SK-N-SH (cell line): ENCODE results near the gene DCTN4. TPM values are rescaled to one million over a fixed set of nuclear protein-coding genes. Genes with fewer than 3 reads are reported as not detected.

Source experiments
- CTCF ChIA-PET: fragments of 300-600, 350-600 bp; formaldehyde crosslinking; extraction: SDS; loops from one replicate; lab custom pipeline; 2021; lab: Yijun Ruan, JAX
- POLR2A ChIA-PET: fragments of 350-600 bp; sonication (Branson Sonifier 250); formaldehyde crosslinking; extraction: SDS; loops from one replicate; lab custom pipeline; 2020; ENCODE audit warnings: antibody characterized with exemption, inconsistent platforms; lab: Yijun Ruan, JAX
- DNase-seq: peaks from one replicate; pipeline ENCODE4 v3.0.0; 2012
- H2AFZ ChIP-seq: fragments of 200-600 bp; sonication (generic); 2 replicates; pipeline ENCODE4 v1.8.1; 2016; ENCODE audit warnings: antibody characterized with exemption, mild to moderate bottlenecking, low read depth
- H3F3A ChIP-seq: fragments of 200-600 bp; sonication (generic); replicated peaks from 2 replicates; pipeline ENCODE3; 2016; ENCODE audit warnings: antibody characterized with exemption, mild to moderate bottlenecking; ENCODE audit not compliant: insufficient read depth
- H3K27ac ChIP-seq, 2 experiments: fragments of 200-500 bp in 1 of 2; fragments of 200-600 bp in 1 of 2; sonication (Bioruptor generic) in 1 of 2; sonication (generic), shearing (Covaris generic) in 1 of 2; 2 replicates each; pipeline versions ENCODE4 v1.5.1 to v1.6.1; 2014 to 2016; ENCODE audit warnings: low read depth in 2 of 2, inconsistent platforms in 1 of 2, low read length in 1 of 2, mild to moderate bottlenecking in 1 of 2, mixed read lengths in 1 of 2
- H3K27me3 ChIP-seq: fragments of 200-600 bp; sonication (generic), shearing (Covaris generic); 2 replicates; pipeline ENCODE4 v1.6.1; 2016; ENCODE audit warnings: mixed run types; ENCODE audit not compliant: insufficient read depth
- H3K36me3 ChIP-seq, 2 experiments: fragments of 200-500 bp in 1 of 2; fragments of 200-600 bp in 1 of 2; sonication (Bioruptor generic) in 1 of 2; sonication (generic) in 1 of 2; replicated peaks in 1 of 2; 2 replicates each; pipeline versions ENCODE3 to v1.5.1; 2014 to 2016; ENCODE audit warnings: low read length in 1 of 2, mild to moderate bottlenecking in 1 of 2; ENCODE audit not compliant: insufficient read depth in 2 of 2, control insufficient read depth in 1 of 2
- H3K4me1 ChIP-seq, 2 experiments: fragments of 200-500 bp in 1 of 2; fragments of 200-600 bp in 1 of 2; sonication (Bioruptor generic) in 1 of 2; sonication (generic), shearing (Covaris generic) in 1 of 2; 2 replicates each; pipeline versions ENCODE4 v1.5.1 to v1.6.1; 2014 to 2016; ENCODE audit warnings: low read depth in 1 of 2, low read length in 1 of 2, mixed run types in 1 of 2; ENCODE audit not compliant: insufficient read depth in 2 of 2, control insufficient read depth in 1 of 2
- H3K4me2 ChIP-seq: fragments of 200-600 bp; sonication (generic), shearing (Covaris generic); 2 replicates; pipeline ENCODE4 v1.6.1; 2017; ENCODE audit warnings: mixed run types
- H3K4me3 ChIP-seq, 2 experiments: fragments of 200-500 bp in 1 of 2; fragments of 200-600 bp in 1 of 2; sonication (Bioruptor generic) in 1 of 2; sonication (generic), shearing (Covaris generic) in 1 of 2; 2 replicates each; pipeline versions ENCODE4 v1.5.1 to v1.8.1; 2014 to 2016; ENCODE audit warnings: low read depth in 2 of 2, inconsistent platforms in 1 of 2, low read length in 1 of 2, mild to moderate bottlenecking in 1 of 2, mixed read lengths in 1 of 2, moderate library complexity in 1 of 2
- H3K79me2 ChIP-seq: fragments of 200-600 bp; sonication (generic); 2 replicates; pipeline ENCODE4 v1.8.1; 2017; ENCODE audit warnings: mild to moderate bottlenecking; ENCODE audit not compliant: insufficient read depth
- H3K9ac ChIP-seq: fragments of 200-600 bp; sonication (generic); 2 replicates; pipeline ENCODE4 v1.6.1; 2017; ENCODE audit warnings: mixed run types
- H3K9me2 ChIP-seq: fragments of 200-600 bp; sonication (generic); 2 replicates; pipeline ENCODE4 v1.6.1; 2017; ENCODE audit warnings: mixed run types
- H3K9me3 ChIP-seq: fragments of 200-600 bp; sonication (generic); 2 replicates; pipeline ENCODE4 v1.6.1; 2017; ENCODE audit warnings: mixed run types, mild to moderate bottlenecking, moderate library complexity
- H4K20me1 ChIP-seq: fragments of 200-600 bp; sonication (generic); 2 replicates; pipeline ENCODE4 v1.6.1; 2017; ENCODE audit warnings: mild to moderate bottlenecking, mixed run types; ENCODE audit not compliant: insufficient read depth
- CHD2 ChIP-seq: fragments of 150-350 bp; IDR thresholded peaks from 2 replicates; pipeline ENCODE4 v1.6.1; 2018; ENCODE audit warnings: low read length; ENCODE audit not compliant: partially characterized antibody
- CTCF ChIP-seq: fragments of 200-600 bp; sonication (generic); IDR thresholded peaks from 2 replicates; pipeline ENCODE4 v1.6.1; 2017; ENCODE audit warnings: antibody characterized with exemption, mild to moderate bottlenecking, moderate library complexity
- ELF1 ChIP-seq: IDR thresholded peaks from 2 replicates; pipeline ENCODE4 v1.4.0; 2012
- FOSL2 ChIP-seq: IDR thresholded peaks from 2 replicates; pipeline ENCODE4 v1.4.0; 2012; ENCODE audit warnings: low read depth, mild to moderate bottlenecking, moderate library complexity, borderline replicate concordance
- FOXJ3 ChIP-seq: sonication (generic); formaldehyde crosslinking; IDR thresholded peaks from 2 replicates; pipeline ENCODE4 v1.5.1; 2020; ENCODE audit warnings: mild to moderate bottlenecking, missing genetic modification reagents
- GABPA ChIP-seq: IDR thresholded peaks from 2 replicates; pipeline ENCODE4 v1.4.0; 2012; ENCODE audit warnings: low read depth, mild to moderate bottlenecking
- IRF3 ChIP-seq: fragments of 150-350 bp; IDR thresholded peaks from 2 replicates; pipeline ENCODE4 v1.6.1; 2016; ENCODE audit warnings: mild to moderate bottlenecking, low read depth, low read length
- JUND ChIP-seq: IDR thresholded peaks from 2 replicates; pipeline ENCODE4 v1.4.0; 2012
- MAX ChIP-seq: IDR thresholded peaks from 2 replicates; pipeline ENCODE4 v1.4.0; 2012; ENCODE audit warnings: low read depth
- MEF2A ChIP-seq: IDR thresholded peaks from 2 replicates; pipeline ENCODE4 v1.4.0; 2012; ENCODE audit warnings: low read depth, borderline replicate concordance
- NFIC ChIP-seq: IDR thresholded peaks from 2 replicates; pipeline ENCODE4 v1.4.0; 2012; ENCODE audit warnings: borderline replicate concordance
- POLR2AphosphoS5 ChIP-seq: IDR thresholded peaks from 2 replicates; pipeline ENCODE4 v1.6.1; 2012; ENCODE audit warnings: low read depth, low read length
- RCOR1 ChIP-seq: fragments of 150-350 bp; IDR thresholded peaks from 2 replicates; pipeline ENCODE4 v1.6.1; 2017; ENCODE audit warnings: antibody characterized with exemption, low read length
- RFX5 ChIP-seq: IDR thresholded peaks from 2 replicates; pipeline ENCODE4 v1.6.1; 2012; ENCODE audit warnings: mild to moderate bottlenecking, improper control_type of control experiment, low read length
- SMC3 ChIP-seq: IDR thresholded peaks from 2 replicates; pipeline ENCODE4 v1.6.1; 2012; ENCODE audit warnings: low read depth, low read length, improper control_type of control experiment
- TEAD4 ChIP-seq: IDR thresholded peaks from 2 replicates; pipeline ENCODE4 v1.4.0; 2012; ENCODE audit warnings: mild to moderate bottlenecking, borderline replicate concordance; ENCODE audit not compliant: insufficient read depth
- USF1 ChIP-seq: IDR thresholded peaks from 2 replicates; pipeline ENCODE4 v1.4.0; 2012; ENCODE audit warnings: low read depth, borderline replicate concordance
- YY1 ChIP-seq: IDR thresholded peaks from 2 replicates; pipeline ENCODE4 v1.4.0; 2012; ENCODE audit warnings: low read depth, mild to moderate bottlenecking
- WGBS: methylation state at CpG from one replicate; pipeline ENCODE4 v1.1.6; 2017; ENCODE audit warnings: low lambda C conversion rate; 5-methylcytosine and 5-hydroxymethylcytosine counted together
- polyA plus RNA-seq, 3 experiments: library from polyadenylated mRNA; depleted of rRNA; stranded (reverse); fragments of >200 nt; gene quantifications; 2 replicates each; pipeline ENCODE4 v1.2.3, GENCODE V29; 2012

DCTN4 gene
- polyA plus RNA-seq, 1 of the 3 experiments (the other 2 are of a cell fraction) = 22.8 TPM

GRCh38 chr5:150675069-150675468 is 83.7 kb downstream of the DCTN4 start:
- Histone ChIP-seq H3K4me1 (peaks cover 13 to 23% of the 10 kb centered on the region in 2 experiments; a peak in 2 of 4 replicates), H3K27me3 (no peaks in the 10 kb centered on the region), H3K36me3 (no peaks in the 10 kb centered on the region), H3K9me2 (no peaks in the 10 kb centered on the region), H3K27ac (peak overlapping the region in 1 of 2 experiments; percentile 80; a peak in 1 of 4 replicates), H2AFZ (peak overlapping the region; percentile 87; the same call in 1 of the 2 replicates), H3K9ac (no peak overlapping the region), H3K4me3 (no peak overlapping the region), H3K9me3 (no peaks in the 10 kb centered on the region), H3F3A (peaks cover 16% of the 10 kb centered on the region), H3K79me2 (no peaks in the 10 kb centered on the region), H3K4me2 (no peak overlapping the region; the same call in 1 of the 2 replicates), H4K20me1 (no peaks in the 10 kb centered on the region)
- DNase-seq = no peak
- TF ChIP-seq RCOR1 = no peak
- TF ChIP-seq MEF2A = no peak
- TF ChIP-seq GABPA = no peak
- no peak for TF ChIP-seq ELF1
- POLR2A ChIA-PET = no interaction called here
- CTCF ChIA-PET = interaction anchor here (0.7 to 4.3 kb wide), 3 partner anchors 25 to 114 kb away, joined by 3 to 32 read pairs (median 8); partner anchors contain the start of gene RBM22
- 96% methylated on average over 6 of the region's 6 CpGs for WGBS

- Histone ChIP-seq H3K9me3 (no peaks in the 10 kb centered on the region), H3K9me2 (no peaks in the 10 kb centered on the region), H3K36me3 (no peaks in the 10 kb centered on the region), H3K4me1 (peaks cover 13 to 23% of the 10 kb centered on the region in 2 experiments; a peak in 2 of 4 replicates), H4K20me1 (no peaks in the 10 kb centered on the region), H3K4me2 (peak overlapping the region; percentile 55), H3K27ac (peak overlapping the region; percentile 8 to 80; a peak in 3 of 4 replicates), H3K27me3 (no peaks in the 10 kb centered on the region), H3F3A (peaks cover 16% of the 10 kb centered on the region), H3K79me2 (no peaks in the 10 kb centered on the region), H3K9ac (peak overlapping the region; percentile 29; the same call in 1 of the 2 replicates), H3K4me3 (no peak overlapping the region), H2AFZ (peak overlapping the region; percentile 87; the same call in 1 of the 2 replicates)
- ChIA-PET CTCF (interaction anchor here (1.9 to 4.3 kb wide), 2 partner anchors 26 to 114 kb away, joined by 8 to 32 read pairs; partner anchors contain the start of gene RBM22), POLR2A (no interaction called here)
- TF ChIP-seq CTCF (peak; percentile 21), POLR2AphosphoS5 (no peak)
- WGBS = 95% methylated on average over 4 of the region's 4 CpGs
- no peak for DNase-seq
Measured at GRCh38 chr5:150674341-150674821, 84.4 kb downstream of the DCTN4 start.

- WGBS = 88% methylated on average over 7 of the region's 7 CpGs
- DNase-seq = no peak
- peaks cover 13 to 23% of the 10 kb centered on the region in 2 experiments; a peak in 2 of 4 replicates for H3K4me1 ChIP-seq
- ChIA-PET CTCF (interaction anchor here (0.8 to 4.3 kb wide), 10 partner anchors 10 to 237 kb away, joined by 3 to 32 read pairs (median 4); partner anchors contain the start of gene RBM22), POLR2A (interaction anchor here (0.6 to 1.0 kb wide), 3 partner anchors 27 to 106 kb away, joined by 3 to 4 read pairs (median 3); partner anchors contain the start of genes RBM22 and SMIM3)
- peak overlapping the region; percentile 57; the same call in 1 of the 2 replicates for H2AFZ ChIP-seq
- H3K4me2 ChIP-seq = 0 out of 2 replicates have a peak overlapping the region, but pooled peaks have one; percentile 30
- no peaks in the 10 kb centered on the region for H3K79me2 ChIP-seq
- no peaks in the 10 kb centered on the region for H3K9me2 ChIP-seq
- peaks cover 16% of the 10 kb centered on the region for H3F3A ChIP-seq
- no peaks in the 10 kb centered on the region for H4K20me1 ChIP-seq
- H3K9ac ChIP-seq = no peak overlapping the region
- H3K4me3 ChIP-seq = peak overlapping the region in 1 of 2 experiments; percentile 49; a peak in 2 of 4 replicates
- H3K27me3 ChIP-seq = no peaks in the 10 kb centered on the region
- no peaks in the 10 kb centered on the region for H3K36me3 ChIP-seq
- H3K27ac ChIP-seq = no peak overlapping the region
- H3K9me3 ChIP-seq = no peaks in the 10 kb centered on the region
- no peak for TF ChIP-seq FOSL2
- no peak for TF ChIP-seq FOXJ3 (CRISPR knock-in tag)
- no peak for TF ChIP-seq SMC3
- no peak for TF ChIP-seq NFIC
- TF ChIP-seq TEAD4 = no peak
- TF ChIP-seq MAX = no peak
- TF ChIP-seq YY1 = no peak
- no peak for TF ChIP-seq GABPA
- no peak for TF ChIP-seq IRF3
- TF ChIP-seq USF1 = no peak
- no peak for TF ChIP-seq RFX5
- no peak for TF ChIP-seq JUND
- TF ChIP-seq POLR2AphosphoS5 = no peak
- no peak for TF ChIP-seq CHD2
Measured at GRCh38 chr5:150672884-150673275, 85.9 kb downstream of the DCTN4 start.
